Urinary bladder (tissue), 4 donors: Measurements from ENCODE around the gene ATP6V0A1. TPM values are rescaled to one million over a fixed set of nuclear protein-coding genes. Genes with fewer than 3 reads are reported as not detected.
"Not testable (repeated sequence)": the region's sequence is repeated elsewhere in the genome, so short reads cannot be mapped to it uniquely, and the experiment has no call there.

ENCODE experiments used
- DNase-seq: peaks from one replicate; pipeline ENCODE4 v3.0.0-alpha.2; 2015; ENCODE audit errors: extremely low spot score
- H3K27ac ChIP-seq: one replicate; pipeline ENCODE4 v1.5.1; 2013; ENCODE audit warnings: low read depth, mild to moderate bottlenecking, moderate library complexity
- H3K36me3 ChIP-seq: one replicate; pipeline ENCODE4 v1.6.1; 2013; ENCODE audit warnings: mild to moderate bottlenecking, moderate library complexity; ENCODE audit not compliant: insufficient read depth
- H3K4me1 ChIP-seq: one replicate; pipeline ENCODE4 v1.6.1; 2013; ENCODE audit warnings: mild to moderate bottlenecking, moderate library complexity; ENCODE audit not compliant: insufficient read depth
- H3K4me3 ChIP-seq: one replicate; pipeline ENCODE4 v1.5.1; 2013; ENCODE audit warnings: low read depth, low read length
- WGBS: extraction: QIAGEN DNeasy Blood & Tissue Kit; methylation state at CpG from one replicate; pipeline ENCODE4 v1.1.7; 2013; 5-methylcytosine and 5-hydroxymethylcytosine counted together
- polyA plus RNA-seq: library from polyadenylated mRNA; stranded (reverse); fragments of 200-250 nt; gene quantifications from one replicate; pipeline ENCODE4 v1.2.3, GENCODE V29; 2013
- total RNA-seq: library from RNA; depleted of rRNA; stranded (reverse); fragments of >200 nt; gene quantifications from one replicate; pipeline ENCODE4 v1.2.3, GENCODE V29; 2014
- donor health status: healthy with polysubstance abuse.
- donor health status: healthy.

Gene ATP6V0A1
- total and polyA plus RNA-seq, 2 donors = 36.5 to 72.1 TPM

- WGBS = 96% methylated on average over 5 of the region's 5 CpGs
- H3K36me3 ChIP-seq = no peaks in the 10 kb centered on the region
- H3K27ac ChIP-seq = no peak overlapping the region
- H3K4me1 ChIP-seq = no peaks in the 10 kb centered on the region
- H3K4me3 ChIP-seq = no peak overlapping the region
- DNase-seq = no peak
Measured at GRCh38 chr17:42537826-42538451, 79.3 kb downstream of the ATP6V0A1 start.

- 94% methylated on average over 14 of the region's 14 CpGs for WGBS
- no peak overlapping the region for H3K4me3 ChIP-seq
- H3K27ac ChIP-seq = no peak overlapping the region
- no peaks in the 10 kb centered on the region for H3K4me1 ChIP-seq
- no peak for DNase-seq
- H3K36me3 ChIP-seq = peaks cover 4% of the 10 kb centered on the region
Measured at GRCh38 chr17:42538482-42538881, 79.8 kb downstream of the ATP6V0A1 start.

- H3K27ac ChIP-seq, H3K36me3 ChIP-seq, H3K4me1 ChIP-seq, H3K4me3 ChIP-seq, DNase-seq: not testable (repeated sequence)
- 91% methylated on average over 4 of the region's 4 CpGs for WGBS
Measured at GRCh38 chr17:42540558-42540957, 81.9 kb downstream of the ATP6V0A1 start.

- no peak overlapping the region for H3K27ac ChIP-seq
- peaks cover 4% of the 10 kb centered on the region for H3K36me3 ChIP-seq
- 80% methylated on average over 17 of the region's 17 CpGs for WGBS
- no peak for DNase-seq
- H3K4me1 ChIP-seq = no peaks in the 10 kb centered on the region
- no peak overlapping the region for H3K4me3 ChIP-seq
Measured at GRCh38 chr17:42541041-42541833, 82.6 kb downstream of the ATP6V0A1 start.

- WGBS = 90% methylated on average over 39 of the region's 39 CpGs
- no peak for DNase-seq
- H3K4me3 ChIP-seq = no peak overlapping the region
- H3K36me3 ChIP-seq = peaks cover 4% of the 10 kb centered on the region
- no peaks in the 10 kb centered on the region for H3K4me1 ChIP-seq
- no peak overlapping the region for H3K27ac ChIP-seq
Measured at GRCh38 chr17:42543190-42544079, 84.8 kb downstream of the ATP6V0A1 start.

GRCh38 chr17:42544874-42545283, 86.2 kb downstream of the ATP6V0A1 start:
- H3K27ac ChIP-seq = no peak overlapping the region
- H3K4me1 ChIP-seq = no peaks in the 10 kb centered on the region
- no peak for DNase-seq
- H3K36me3 ChIP-seq = peaks cover 4% of the 10 kb centered on the region
- 76% methylated on average over 8 of the region's 8 CpGs for WGBS
- no peak overlapping the region for H3K4me3 ChIP-seq

- not testable (repeated sequence) for H3K4me1 ChIP-seq, H3K27ac ChIP-seq, DNase-seq, H3K4me3 ChIP-seq, H3K36me3 ChIP-seq
- WGBS = 86% methylated on average over 9 of the region's 9 CpGs
Measured at GRCh38 chr17:42545755-42546505, 87.3 kb downstream of the ATP6V0A1 start.

- no peak for DNase-seq
- peaks cover 4% of the 10 kb centered on the region for H3K36me3 ChIP-seq
- no peak overlapping the region for H3K4me3 ChIP-seq
- no peaks in the 10 kb centered on the region for H3K4me1 ChIP-seq
- H3K27ac ChIP-seq = no peak overlapping the region
- 78% methylated on average over 23 of the region's 23 CpGs for WGBS
Measured at GRCh38 chr17:42547001-42547461, 88.4 kb downstream of the ATP6V0A1 start.

GRCh38 chr17:42547698-42548069, 89.0 kb downstream of the ATP6V0A1 start:
- DNase-seq = no peak
- Histone ChIP-seq H3K36me3 (peaks cover 4% of the 10 kb centered on the region), H3K4me3 (no peak overlapping the region), H3K4me1 (no peaks in the 10 kb centered on the region), H3K27ac (no peak overlapping the region)
- WGBS = 89% methylated on average over 14 of the region's 14 CpGs

GRCh38 chr17:42548070-42548837, 89.6 kb downstream of the ATP6V0A1 start:
- Histone ChIP-seq H3K4me1 (no peaks in the 10 kb centered on the region), H3K27ac (no peak overlapping the region), H3K4me3 (peak overlapping the region; percentile 39), H3K36me3 (peaks cover 2% of the 10 kb centered on the region)
- no peak for DNase-seq
- 19% methylated on average over 74 of the region's 74 CpGs for whole genome bisulfite sequencing

- WGBS = 87% methylated on average over 14 of the region's 14 CpGs
- no peak for DNase-seq
- no peak overlapping the region for H3K4me3 ChIP-seq
- H3K4me1 ChIP-seq = no peaks in the 10 kb centered on the region
- H3K27ac ChIP-seq = no peak overlapping the region
- H3K36me3 ChIP-seq = no peaks in the 10 kb centered on the region
Measured at GRCh38 chr17:42548993-42549755, 90.5 kb downstream of the ATP6V0A1 start.

GRCh38 chr17:42552736-42553135, 94.1 kb downstream of the ATP6V0A1 start, which contains the start of gene HSD17B1:
HSD17B1 (plus strand) TSS chr17:42552923; CDS start chr17:42552934, 11 bp downstream.
- H3K27ac ChIP-seq, H3K36me3 ChIP-seq, DNase-seq, H3K4me3 ChIP-seq, H3K4me1 ChIP-seq: not testable (repeated sequence)
- WGBS = 92% methylated on average over 15 of the region's 15 CpGs
